ENCODE results near the gene CHPF. TPM values are rescaled to one million over a fixed set of nuclear protein-coding genes. Genes with fewer than 3 reads are reported as not detected.

CHPF gene
- total RNA-seq (58.8 TPM), polyA plus RNA-seq (ENCODE audit: insufficient read depth in 1 of 8, insufficient read length in 8 of 8, low replicate concordance in 1 of 8) (10 to 100 TPM; 46.1 to 74.6 (median 64.6) TPM)
- long read RNA-seq, donor 1, transcript CHPF-201 (4 exons, 3,013 nt) = major isoform, 12 of 36 reads
- long read RNA-seq, donor 1, partial matches to known transcripts = 23 of 36 reads
- long read RNA-seq, donor 1, other reads (novel, unspliced or antisense) = 0 of 36 reads
- long read RNA-seq, donor 2 = 0 reads
- long read RNA-seq, donor 3, transcript CHPF-202 (2 exons, 1,079 nt) = minor isoform, 5 of 32 reads
- long read RNA-seq, donor 3, transcript CHPF-201 (4 exons, 3,013 nt) = major isoform, 27 of 32 reads
- long read RNA-seq, donor 3, partial matches to known transcripts = 0 of 32 reads
- long read RNA-seq, donor 3, other reads (novel, unspliced or antisense) = 0 of 32 reads
- long read RNA-seq, donor 4, transcript CHPF-201 (4 exons, 3,013 nt) = major isoform, 16 of 26 reads
- long read RNA-seq, donor 4, partial matches to known transcripts = 7 of 26 reads
- long read RNA-seq, donor 4, other reads (novel, unspliced or antisense) = 0 of 26 reads
- long read RNA-seq, donor 5, transcript CHPF-201 (4 exons, 3,013 nt) = major isoform, 51 of 76 reads
- long read RNA-seq, donor 5, partial matches to known transcripts = 22 of 76 reads
- long read RNA-seq, donor 5, other reads (novel, unspliced or antisense) = 0 of 76 reads
- long read RNA-seq, donor 6, transcript CHPF-201 (4 exons, 3,013 nt) = major isoform, 35 of 39 reads
- long read RNA-seq, donor 6, partial matches to known transcripts = 0 of 39 reads
- long read RNA-seq, donor 6, other reads (novel, unspliced or antisense) = 0 of 39 reads
- long read RNA-seq, donor 7, transcript CHPF-201 (4 exons, 3,013 nt) = major isoform, 37 of 37 reads
- long read RNA-seq, donor 7, partial matches to known transcripts = 0 of 37 reads
- long read RNA-seq, donor 7, other reads (novel, unspliced or antisense) = 0 of 37 reads
- long read RNA-seq, donor 8, partial matches to known transcripts = 0 of 2 reads
- long read RNA-seq, donor 8, other reads (novel, unspliced or antisense) = 0 of 2 reads
- long read RNA-seq, donor 9, transcript CHPF-201 (4 exons, 3,013 nt) = major isoform, 14 of 37 reads
- long read RNA-seq, donor 9, partial matches to known transcripts = 21 of 37 reads
- long read RNA-seq, donor 9, other reads (novel, unspliced or antisense) = 0 of 37 reads
- long read RNA-seq, donor 10, transcript CHPF-201 (4 exons, 3,013 nt) = major isoform, 17 of 21 reads
- long read RNA-seq, donor 10, partial matches to known transcripts = 0 of 21 reads
- long read RNA-seq, donor 10, other reads (novel, unspliced or antisense) = 0 of 21 reads
- long read RNA-seq, donor 11, transcript CHPF-201 (4 exons, 3,013 nt) = major isoform, 23 of 25 reads
- long read RNA-seq, donor 11, partial matches to known transcripts = 0 of 25 reads
- long read RNA-seq, donor 11, other reads (novel, unspliced or antisense) = 0 of 25 reads

DNA sequence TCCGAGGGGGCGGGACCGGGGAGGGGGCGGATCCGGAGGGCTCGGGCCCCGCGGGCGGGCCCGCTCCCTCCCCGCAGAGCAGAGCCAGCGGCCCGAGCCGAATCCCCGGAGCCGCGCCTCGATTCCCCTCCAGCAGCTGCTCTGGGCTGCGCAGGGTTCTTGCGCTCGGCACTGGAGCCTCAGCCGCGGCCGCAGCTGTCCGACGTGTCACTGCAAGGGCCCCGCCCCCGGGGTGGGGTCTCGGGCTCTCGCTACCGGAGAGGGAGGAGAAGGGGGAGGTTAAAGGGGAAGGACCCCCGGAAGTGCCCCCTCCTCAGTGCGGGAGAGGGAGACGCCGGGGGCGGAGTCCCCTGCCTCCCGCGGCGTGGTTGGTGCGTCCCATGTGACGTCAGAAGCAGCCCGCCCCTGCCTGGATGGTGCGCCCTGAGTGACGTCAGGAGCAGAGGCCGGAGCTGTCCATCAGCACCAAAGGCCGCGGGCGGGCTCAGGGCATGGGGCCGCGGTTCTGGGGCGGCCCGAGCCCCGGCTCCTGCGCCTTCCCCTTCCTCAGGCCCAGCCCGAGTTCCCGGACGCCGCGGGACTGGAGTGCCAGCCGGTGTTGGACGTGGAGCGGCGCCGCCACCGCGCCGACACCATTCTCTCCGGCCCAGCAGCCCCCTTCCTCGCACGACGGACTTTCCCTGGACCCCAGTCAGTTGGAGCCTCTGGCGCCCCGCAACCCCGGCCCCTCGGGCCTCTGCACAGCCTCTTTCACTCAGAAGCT, at the start of gene CHPF, which contains the start of gene TMEM198:
CHPF (minus strand) TSS at position 214 of the 763 bp plus-strand sequence. CDS start 271 bp downstream, outside the sequence.
TMEM198 (plus strand) TSS at position 433 of the 763 bp plus-strand sequence. CDS start 700 bp downstream, outside the sequence.
- WGBS (ENCODE audit: insufficient coverage) = under 1% methylated on average over 75 of the region's 75 CpGs
- H3K36me3 ChIP-seq (ENCODE audit: control insufficient read depth, insufficient read depth, low read length) = peaks cover 29% of the 10 kb centered on the region
- DNase-seq = peak; percentile 100

GRCh38 chr2:219593154-219593553, 49.5 kb upstream of the CHPF start:
- Histone ChIP-seq H3K36me3 (ENCODE audit: control insufficient read depth, insufficient read depth, low read length) (no peaks in the 10 kb centered on the region), H3K27ac (ENCODE audit: low read length) (no peak overlapping the region), H3K4me1 (ENCODE audit: control insufficient read depth, insufficient read depth, low read length) (peaks cover 33% of the 10 kb centered on the region), H3K27me3 (ENCODE audit: control insufficient read depth, insufficient read depth, low read length) (no peaks in the 10 kb centered on the region), H3K4me3 (ENCODE audit: low read length) (no peak overlapping the region), H3K9me3 (replicated peaks; ENCODE audit: control insufficient read depth, low read depth, low read length) (no peaks in the 10 kb centered on the region)
- WGBS (ENCODE audit: insufficient coverage) = 83% methylated on average over 2 of the region's 2 CpGs
- no peak for DNase-seq

More for the DNA sequence above, at the start of gene CHPF, which contains the start of gene TMEM198:
- H3K9me3 ChIP-seq (replicated peaks; ENCODE audit: control insufficient read depth, low read depth, low read length) = no peaks in the 10 kb centered on the region
- peak within 1 kb of the TSS; percentile 60 for H3K4me3 ChIP-seq (ENCODE audit: low read length)
- peak within 1 kb of the TSS; percentile 82 for H3K27ac ChIP-seq (ENCODE audit: low read length)
- peaks cover 8% of the 10 kb centered on the region for H3K27me3 ChIP-seq (ENCODE audit: control insufficient read depth, insufficient read depth, low read length)
- H3K4me1 ChIP-seq (ENCODE audit: control insufficient read depth, insufficient read depth, low read length) = peaks cover 31% of the 10 kb centered on the region

DNA sequence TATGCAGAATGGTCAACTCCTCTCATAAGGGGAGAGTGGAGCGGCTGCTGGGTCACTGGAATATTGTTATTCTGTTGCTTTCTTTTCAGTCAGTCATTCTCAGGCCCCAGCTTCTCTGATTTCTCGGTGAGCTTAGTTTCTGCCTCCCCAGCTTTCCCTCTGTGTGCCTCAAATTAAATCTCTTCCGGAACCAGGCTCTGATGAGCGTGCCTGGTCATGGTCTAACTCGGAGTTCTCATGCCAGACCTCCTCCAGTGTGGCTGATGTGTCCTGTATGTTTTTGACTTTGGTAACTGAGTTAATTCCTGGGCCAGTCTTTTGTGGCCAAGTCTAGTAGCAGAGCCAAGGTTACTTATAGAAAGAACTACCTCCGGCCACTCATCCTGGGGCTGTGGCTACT, 49.1 kb upstream of the CHPF start:
- no peak overlapping the region for H3K27ac ChIP-seq (ENCODE audit: low read length)
- no peaks in the 10 kb centered on the region for H3K27me3 ChIP-seq (ENCODE audit: control insufficient read depth, insufficient read depth, low read length)
- H3K4me1 ChIP-seq (ENCODE audit: control insufficient read depth, insufficient read depth, low read length) = peaks cover 32% of the 10 kb centered on the region
- H3K4me3 ChIP-seq (ENCODE audit: low read length) = no peak overlapping the region
- DNase-seq = peak; percentile 54
- WGBS (ENCODE audit: insufficient coverage) = 33% methylated on average over 3 of the region's 6 CpGs
- no peaks in the 10 kb centered on the region for H3K36me3 ChIP-seq (ENCODE audit: control insufficient read depth, insufficient read depth, low read length)
- H3K9me3 ChIP-seq (replicated peaks; ENCODE audit: control insufficient read depth, low read depth, low read length) = no peaks in the 10 kb centered on the region

DNA sequence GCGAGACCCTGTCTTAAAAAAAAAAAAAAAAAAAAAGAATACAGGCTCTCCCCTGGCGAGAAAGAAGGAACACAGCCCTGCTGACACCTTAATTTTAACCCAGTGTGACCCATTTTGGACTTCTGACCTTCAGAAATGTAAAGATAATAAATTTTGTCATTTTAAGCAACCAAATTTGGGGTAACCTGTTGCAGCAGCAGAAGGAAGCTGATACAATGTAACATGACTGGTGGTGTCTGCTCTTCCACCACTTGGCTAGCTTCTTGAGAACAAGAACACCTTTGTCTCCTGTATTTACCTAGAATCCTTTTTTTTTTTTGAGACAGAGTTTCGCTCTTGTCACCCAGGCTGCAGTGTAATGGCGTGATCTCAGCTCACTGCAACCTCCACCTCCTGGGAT, 47.5 kb upstream of the CHPF start:
- Histone ChIP-seq H3K4me1 (ENCODE audit: control insufficient read depth, insufficient read depth, low read length) (peaks cover 24% of the 10 kb centered on the region), H3K27me3 (ENCODE audit: control insufficient read depth, insufficient read depth, low read length) (no peaks in the 10 kb centered on the region), H3K36me3 (ENCODE audit: control insufficient read depth, insufficient read depth, low read length) (no peaks in the 10 kb centered on the region), H3K27ac (ENCODE audit: low read length) (no peak overlapping the region), H3K4me3 (ENCODE audit: low read length) (no peak overlapping the region), H3K9me3 (replicated peaks; ENCODE audit: control insufficient read depth, low read depth, low read length) (no peaks in the 10 kb centered on the region)
- WGBS (ENCODE audit: insufficient coverage) = 60% methylated on average over 1 of the region's 4 CpGs
- DNase-seq = no peak

- 72% methylated on average over 2 of the region's 2 CpGs for WGBS (ENCODE audit: insufficient coverage)
- Histone ChIP-seq H3K9me3 (replicated peaks; ENCODE audit: control insufficient read depth, low read depth, low read length) (no peaks in the 10 kb centered on the region), H3K36me3 (ENCODE audit: control insufficient read depth, insufficient read depth, low read length) (no peaks in the 10 kb centered on the region), H3K4me3 (ENCODE audit: low read length) (no peak overlapping the region), H3K27me3 (ENCODE audit: control insufficient read depth, insufficient read depth, low read length) (peaks cover 6% of the 10 kb centered on the region), H3K4me1 (ENCODE audit: control insufficient read depth, insufficient read depth, low read length) (peaks cover 12% of the 10 kb centered on the region), H3K27ac (ENCODE audit: low read length) (no peak overlapping the region)
- DNase-seq = no peak
Observed at GRCh38 chr2:219581346-219581745, 37.7 kb upstream of the CHPF start.

DNA sequence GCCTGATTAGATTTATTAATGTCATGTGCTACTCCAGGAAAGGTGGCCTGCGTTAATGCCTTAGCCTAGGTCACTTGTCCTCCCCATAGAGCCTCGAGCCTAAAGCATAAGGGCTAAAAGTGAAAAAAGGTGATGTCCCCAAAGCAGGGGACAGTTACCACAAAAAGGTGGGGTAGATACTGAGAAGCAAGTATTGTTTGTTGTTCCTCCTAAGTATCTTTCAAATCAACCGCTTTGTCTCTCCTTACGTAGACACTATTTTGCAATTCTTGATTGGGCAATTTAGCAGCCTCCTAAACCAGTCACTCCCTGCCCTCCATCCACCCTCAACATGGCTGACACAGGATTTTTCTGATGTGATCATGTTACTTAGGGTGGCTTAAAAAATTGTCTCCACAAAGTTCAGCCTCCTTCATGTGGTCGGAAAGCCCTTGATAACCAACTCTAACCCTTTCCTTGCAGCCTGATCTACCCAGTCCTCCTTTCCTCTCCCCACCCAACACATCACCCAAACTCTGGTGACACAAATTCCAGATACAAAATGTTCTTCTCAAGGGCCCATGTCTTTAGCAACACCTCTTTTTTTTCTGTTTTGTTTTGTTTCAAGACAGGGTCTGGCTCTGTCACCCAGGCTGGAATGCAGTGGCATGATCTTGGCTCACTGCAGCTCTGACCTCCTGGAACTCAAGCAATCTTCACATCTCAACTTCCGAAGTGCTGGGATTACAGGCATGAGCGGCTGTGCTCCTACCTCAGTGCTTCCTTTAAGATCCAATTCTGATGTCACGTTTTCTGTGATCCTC, 35.4 kb upstream of the CHPF start:
- H3K4me1 ChIP-seq (ENCODE audit: control insufficient read depth, insufficient read depth, low read length) = peaks cover 26% of the 10 kb centered on the region

DNA sequence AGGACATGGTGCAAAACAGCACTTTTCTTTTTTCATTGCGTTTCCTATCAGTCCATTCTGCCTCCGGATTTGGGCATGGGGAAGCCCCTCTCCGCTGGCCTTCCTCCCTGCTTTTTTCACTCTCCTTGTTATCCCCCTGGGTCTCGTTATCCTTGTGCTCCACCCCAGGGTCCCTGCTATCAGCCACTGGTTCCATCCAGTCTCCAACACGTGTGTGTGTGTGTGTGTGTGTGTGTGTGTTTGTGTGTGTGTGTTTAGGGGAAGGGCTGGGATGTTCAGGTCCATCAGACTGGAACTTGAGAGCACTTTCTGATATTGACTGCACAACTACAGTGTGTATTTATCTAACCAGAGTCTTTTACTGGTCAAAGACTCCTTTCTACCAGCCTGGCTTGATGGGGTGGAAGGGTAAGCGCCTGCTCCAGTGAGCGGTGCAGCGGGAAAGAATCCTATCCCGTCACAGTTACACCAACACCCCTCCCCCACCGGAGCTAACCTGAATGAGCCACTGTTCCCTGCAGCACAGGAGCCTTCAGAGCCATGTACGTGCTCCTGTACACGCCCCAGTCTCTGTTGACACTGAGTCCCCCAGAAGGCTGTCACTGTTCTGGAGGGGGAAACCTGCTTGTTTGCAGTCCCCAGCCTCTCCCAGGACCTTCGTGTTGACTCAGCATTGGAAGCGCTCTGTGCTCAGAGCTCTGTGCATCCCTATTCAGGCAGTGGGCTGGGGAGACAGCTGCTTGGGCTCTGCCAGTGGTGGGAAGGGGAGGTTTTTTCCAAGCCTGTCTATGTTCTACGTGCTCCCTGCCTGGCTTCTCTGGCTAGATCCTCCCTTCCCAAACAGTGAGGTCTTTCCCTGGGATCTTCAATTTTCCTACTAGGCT, 33.1 kb upstream of the CHPF start:
- WGBS (ENCODE audit: insufficient coverage) = 17% methylated on average over 7 of the region's 15 CpGs
- peak; percentile 47 for DNase-seq
- H3K36me3 ChIP-seq (ENCODE audit: control insufficient read depth, insufficient read depth, low read length) = no peaks in the 10 kb centered on the region
- peaks cover 17% of the 10 kb centered on the region for H3K27me3 ChIP-seq (ENCODE audit: control insufficient read depth, insufficient read depth, low read length)
- no peak overlapping the region for H3K27ac ChIP-seq (ENCODE audit: low read length)
- H3K4me3 ChIP-seq (ENCODE audit: low read length) = no peak overlapping the region
- peaks cover 33% of the 10 kb centered on the region for H3K4me1 ChIP-seq (ENCODE audit: control insufficient read depth, insufficient read depth, low read length)
- H3K9me3 ChIP-seq (replicated peaks; ENCODE audit: control insufficient read depth, low read depth, low read length) = no peaks in the 10 kb centered on the region

More for the DNA sequence above, 35.4 kb upstream of the CHPF start:
- Histone ChIP-seq H3K27ac (ENCODE audit: low read length) (no peak overlapping the region), H3K27me3 (ENCODE audit: control insufficient read depth, insufficient read depth, low read length) (peaks cover 10% of the 10 kb centered on the region), H3K9me3 (replicated peaks; ENCODE audit: control insufficient read depth, low read depth, low read length) (no peaks in the 10 kb centered on the region), H3K4me3 (ENCODE audit: low read length) (no peak overlapping the region), H3K36me3 (ENCODE audit: control insufficient read depth, insufficient read depth, low read length) (no peaks in the 10 kb centered on the region)
- DNase-seq = no peak
- 69% methylated on average over 4 of the region's 8 CpGs for WGBS (ENCODE audit: insufficient coverage)

Data from muscle of leg (tissue), 16 donors.